IMR-90 (cell line): ENCODE results near the gene STRIP1. TPM values are rescaled to one million over a fixed set of nuclear protein-coding genes. Genes with fewer than 3 reads are reported as not detected.

Experiments
- ATAC-seq: fragments of 200-7000 bp; cut with Tn5 transposase; 2 replicates; pipeline ENCODE4 v1.9.1; 2020; ENCODE audit warnings: low read depth, mild to moderate bottlenecking, moderate library complexity
- BruUV-seq: library from RNA; stranded (reverse); fragments of 400-500 nt; replicated peaks from 2 replicates; lab custom pipeline; 2021; lab: Mats Ljungman, UMichigan
- CTCF ChIA-PET: fragments of 300-600 bp; formaldehyde crosslinking; extraction: SDS; loops from one replicate; lab custom pipeline; 2021; ENCODE audit warnings: antibody characterized with exemption; lab: Yijun Ruan, JAX
- POLR2A ChIA-PET: fragments of 300-600 bp; sonication (Branson Sonifier 250); formaldehyde crosslinking; loops from one replicate; lab custom pipeline; 2022; ENCODE audit warnings: antibody characterized with exemption; ENCODE audit not compliant: unreplicated experiment; lab: Charles Lee
- DNase-seq: peaks from one replicate; pipeline ENCODE4 v3.0.0; 2013
- H2AFZ ChIP-seq: replicated peaks from 2 replicates; pipeline ENCODE3; 2013; ENCODE audit warnings: low read length, mild to moderate bottlenecking; ENCODE audit not compliant: poor library complexity
- H2AK5ac ChIP-seq: 2 replicates; pipeline ENCODE4 v1.6.1; 2013; ENCODE audit warnings: low read depth, low read length, inconsistent platforms
- H2AK9ac ChIP-seq: replicated peaks from 2 replicates; pipeline ENCODE3; 2013; ENCODE audit warnings: mild to moderate bottlenecking, low read depth, low read length, moderate library complexity; ENCODE audit not compliant: poor library complexity
- H2BK120ac ChIP-seq: 2 replicates; pipeline ENCODE4 v1.6.1; 2013; ENCODE audit warnings: low read depth, low read length, inconsistent platforms
- H2BK15ac ChIP-seq: 3 replicates; pipeline ENCODE4 v1.6.1; 2013; ENCODE audit warnings: low read depth, low read length, inconsistent platforms
- H2BK20ac ChIP-seq: 2 replicates; pipeline ENCODE4 v1.6.1; 2013; ENCODE audit warnings: low read depth, mild to moderate bottlenecking, inconsistent platforms, low read length, moderate library complexity
- H2BK5ac ChIP-seq: 2 replicates; pipeline ENCODE4 v1.6.1; 2013; ENCODE audit warnings: mild to moderate bottlenecking, low read depth, low read length, inconsistent platforms; ENCODE audit not compliant: poor library complexity, severe bottlenecking
- H3K14ac ChIP-seq: replicated peaks from 2 replicates; pipeline ENCODE4 v1.6.1; 2013; ENCODE audit warnings: low read depth, low read length, inconsistent platforms
- H3K18ac ChIP-seq: 2 replicates; pipeline ENCODE4 v1.6.1; 2013; ENCODE audit warnings: low read depth, low read length, control low read depth
- H3K23ac ChIP-seq: 2 replicates; pipeline ENCODE4 v1.6.1; 2013; ENCODE audit warnings: low read depth, low read length, inconsistent platforms
- H3K27ac ChIP-seq: 2 replicates; pipeline ENCODE4 v1.5.1; 2013; ENCODE audit warnings: mild to moderate bottlenecking, control low read depth, low read length; ENCODE audit not compliant: insufficient read depth
- H3K27me3 ChIP-seq: 2 replicates; pipeline ENCODE4 v1.6.1; 2013; ENCODE audit warnings: low read length; ENCODE audit not compliant: control insufficient read depth, insufficient read depth
- H3K36me3 ChIP-seq: 2 replicates; pipeline ENCODE4 v1.6.1; 2013; ENCODE audit warnings: low read length, mixed read lengths; ENCODE audit not compliant: control insufficient read depth, insufficient read depth
- H3K4ac ChIP-seq: 2 replicates; pipeline ENCODE4 v1.6.1; 2013; ENCODE audit warnings: low read depth, low read length, inconsistent platforms
- H3K4me1 ChIP-seq: 2 replicates; pipeline ENCODE4 v1.6.1; 2013; ENCODE audit warnings: low read length, mixed read lengths; ENCODE audit not compliant: control insufficient read depth, insufficient read depth
- H3K4me2 ChIP-seq: 2 replicates; pipeline ENCODE4 v1.6.1; 2013; ENCODE audit warnings: low read depth, mild to moderate bottlenecking, control low read depth, low read length, moderate library complexity
- H3K4me3 ChIP-seq: 2 replicates; pipeline ENCODE4 v1.5.1; 2013; ENCODE audit warnings: low read depth, mild to moderate bottlenecking, control low read depth, low read length, moderate library complexity; ENCODE audit not compliant: insufficient read depth
- H3K56ac ChIP-seq: 2 replicates; pipeline ENCODE4 v1.6.1; 2013; ENCODE audit warnings: low read length, inconsistent platforms; ENCODE audit not compliant: insufficient read depth; ENCODE audit errors: extremely low read depth
- H3K79me1 ChIP-seq, 2 experiments: 2 replicates each; pipeline ENCODE4 v1.6.1; 2013; ENCODE audit warnings: low read length in 2 of 2, inconsistent platforms in 1 of 2, low read depth in 1 of 2
- H3K9ac ChIP-seq: 2 replicates; pipeline ENCODE4 v1.6.1; 2013; ENCODE audit warnings: low read depth, low read length, control low read depth
- H3K9me1 ChIP-seq: 2 replicates; pipeline ENCODE4 v1.6.1; 2013; ENCODE audit warnings: low read length, inconsistent platforms; ENCODE audit not compliant: insufficient read depth
- H3K9me3 ChIP-seq: 2 replicates; pipeline ENCODE4 v1.6.1; 2013; ENCODE audit warnings: low read length; ENCODE audit not compliant: control insufficient read depth, insufficient read depth
- H4K20me1 ChIP-seq: 2 replicates; pipeline ENCODE4 v1.6.1; 2013; ENCODE audit warnings: low read length, inconsistent platforms; ENCODE audit not compliant: insufficient read depth
- H4K5ac ChIP-seq: 2 replicates; pipeline ENCODE4 v1.6.1; 2013; ENCODE audit warnings: mild to moderate bottlenecking, low read depth, low read length, control low read depth
- H4K8ac ChIP-seq, 2 experiments: 2 replicates each; pipeline ENCODE4 v1.6.1; 2013; ENCODE audit warnings: low read depth in 2 of 2, low read length in 2 of 2, control low read depth in 1 of 2, inconsistent platforms in 1 of 2
- H4K91ac ChIP-seq: 2 replicates; pipeline ENCODE4 v1.6.1; 2013; ENCODE audit warnings: low read depth, low read length, inconsistent platforms; ENCODE audit not compliant: insufficient read depth
- BHLHE40 ChIP-seq: fragments of 150-350 bp; IDR thresholded peaks from 2 replicates; pipeline ENCODE4 v1.6.1; 2016; ENCODE audit warnings: mild to moderate bottlenecking, low read depth, low read length
- CEBPB ChIP-seq: IDR thresholded peaks from 2 replicates; pipeline ENCODE4 v1.6.1; 2012; ENCODE audit warnings: low read depth, low read length, improper control_type of control experiment
- CHD1 ChIP-seq: IDR thresholded peaks from 2 replicates; pipeline ENCODE4 v1.6.1; 2012; ENCODE audit warnings: low read depth, low read length, improper control_type of control experiment
- CTCF ChIP-seq: conservative IDR thresholded peaks from 2 replicates; pipeline ENCODE4 v1.5.1; 2012; ENCODE audit warnings: mild to moderate bottlenecking, low read depth, low read length, improper control_type of control experiment
- ELK1 ChIP-seq: fragments of 150-350 bp; IDR thresholded peaks from 2 replicates; pipeline ENCODE4 v1.6.1; 2016; ENCODE audit warnings: low read depth, mild to moderate bottlenecking, low read length, moderate library complexity, borderline replicate concordance
- FOS ChIP-seq: fragments of 150-350 bp; IDR thresholded peaks from 2 replicates; pipeline ENCODE4 v1.6.1; 2016; ENCODE audit warnings: low read depth, low read length
- MAFK ChIP-seq: IDR thresholded peaks from 2 replicates; pipeline ENCODE4 v1.6.1; 2012; ENCODE audit warnings: low read depth, low read length, improper control_type of control experiment
- MAZ ChIP-seq: IDR thresholded peaks from 2 replicates; pipeline ENCODE4 v1.6.1; 2012; ENCODE audit warnings: low read depth, mild to moderate bottlenecking, low read length, improper control_type of control experiment, moderate library complexity, borderline replicate concordance
- MXI1 ChIP-seq: IDR thresholded peaks from 2 replicates; pipeline ENCODE4 v1.6.1; 2012; ENCODE audit warnings: low read depth, mild to moderate bottlenecking, low read length, moderate library complexity, borderline replicate concordance
- NFE2L2 ChIP-seq: fragments of 150-350 bp; IDR thresholded peaks from 2 replicates; pipeline ENCODE4 v1.6.1; 2016; ENCODE audit warnings: low read depth, mild to moderate bottlenecking, low read length
- POLR2A ChIP-seq: IDR thresholded peaks from 2 replicates; pipeline ENCODE4 v1.6.1; 2012; ENCODE audit warnings: mild to moderate bottlenecking, low read depth, low read length
- RAD21 ChIP-seq: IDR thresholded peaks from 2 replicates; pipeline ENCODE4 v1.6.1; 2012; ENCODE audit warnings: low read length, improper control_type of control experiment
- RCOR1 ChIP-seq: IDR thresholded peaks from 2 replicates; pipeline ENCODE4 v1.6.1; 2012; ENCODE audit warnings: mild to moderate bottlenecking, low read length, improper control_type of control experiment; ENCODE audit not compliant: insufficient replicate concordance
- RFX5 ChIP-seq: IDR thresholded peaks from 2 replicates; pipeline ENCODE4 v1.8.0; 2012; ENCODE audit warnings: low read depth, mild to moderate bottlenecking, low read length, moderate library complexity
- SMC3 ChIP-seq: fragments of 150-350 bp; IDR thresholded peaks from 2 replicates; pipeline ENCODE4 v1.6.1; 2016; ENCODE audit warnings: low read depth, mild to moderate bottlenecking, antibody characterized with exemption, low read length, moderate library complexity
- USF2 ChIP-seq: fragments of 150-350 bp; IDR thresholded peaks from 2 replicates; pipeline ENCODE4 v1.6.1; 2017; ENCODE audit warnings: mild to moderate bottlenecking, antibody characterized with exemption, low read length, low read depth
- WGBS, 2 experiments: methylation state at CpG; one replicate each; pipeline versions ENCODE4 v1.1.5 to v1.1.7; 2013; ENCODE audit warnings: missing lambda C conversion rate in 2 of 2; ENCODE audit not compliant: insufficient read length in 1 of 2; ENCODE audit errors: extremely low coverage in 2 of 2; 5-methylcytosine and 5-hydroxymethylcytosine counted together
- dilution Hi-C: fragments of 300-500 bp; cut with HindIII; formaldehyde crosslinking; loops from one replicate; pipeline ENCODE4 v1.14.3; 2018; ENCODE audit warnings: low sequenced_read_pairs; ENCODE audit not compliant: unreplicated experiment
- in situ Hi-C: fragments of 300-500 bp; cut with MboI; formaldehyde crosslinking; loops from 3 replicates; pipeline ENCODE4 v1.14.3; 2019; ENCODE audit warnings: low sequenced_read_pairs, inconsistent platforms, mixed read lengths
- intact Hi-C: fragments of 100-400 bp; cut with micrococcal nuclease; formaldehyde crosslinking; loops from 2 replicates; pipeline ENCODE4 v1.10.0; 2022
- polyA plus RNA-seq, 3 experiments: library from polyadenylated mRNA; depleted of rRNA; stranded (reverse); fragments of >200 nt; gene quantifications; 2 replicates each; pipeline ENCODE4 v1.2.3, GENCODE V29; 2012; ENCODE audit warnings: low replicate concordance in 1 of 3
- total RNA-seq: library from RNA; depleted of rRNA; stranded (reverse); fragments of >200 nt; gene quantifications from 2 replicates; pipeline ENCODE4 v1.2.3, GENCODE V29; 2012

Gene STRIP1
- total and polyA plus RNA-seq, 2 of the 4 experiments (the other 2 are of a cell fraction) = 30.4 to 33.5 TPM

GRCh38 chr1:110019770-110020169 is 14.7 kb upstream of the STRIP1 start:
- Histone ChIP-seq H3K27me3 (no peaks in the 10 kb centered on the region), H3K9me1 (peaks cover 8% of the 10 kb centered on the region), H3K9ac (no peak overlapping the region), H4K8ac (no peak overlapping the region), H2BK5ac (no peak overlapping the region), H3K79me1 (peaks cover 1 to 5% of the 10 kb centered on the region in 2 experiments; a peak in 1 of 4 replicates), H4K20me1 (no peaks in the 10 kb centered on the region), H3K4me2 (no peak overlapping the region), H2AFZ (no peak overlapping the region), H2AK9ac (no peak overlapping the region), H2BK15ac (no peak overlapping the region), H2AK5ac (no peak overlapping the region), H3K27ac (no peak overlapping the region), H3K36me3 (peaks cover 65% of the 10 kb centered on the region), H3K18ac (no peak overlapping the region), H3K4me1 (no peaks in the 10 kb centered on the region), H3K9me3 (no peaks in the 10 kb centered on the region), H4K91ac (no peak overlapping the region), H2BK120ac (no peak overlapping the region), H3K4ac (no peak overlapping the region), H3K56ac (no peak overlapping the region), H3K23ac (no peak overlapping the region), H4K5ac (no peak overlapping the region), H3K4me3 (no peak overlapping the region), H3K14ac (no peak overlapping the region), H2BK20ac (no peak overlapping the region)
- TF ChIP-seq CHD1 (no peak), RCOR1 (no peak), BHLHE40 (no peak), MAFK (no peak), RFX5 (no peak), MXI1 (no peak), POLR2A (no peak), ELK1 (no peak), CEBPB (no peak), SMC3 (no peak), USF2 (no peak), MAZ (no peak), FOS (no peak), RAD21 (no peak), CTCF (no peak), NFE2L2 (no peak)
- POLR2A ChIA-PET = no interaction called here
- no CpG with 5 or more reads among the region's 1 CpG for WGBS, 2 experiments
- DNase-seq (no peak), ATAC-seq (no peak)
- in situ Hi-C loops (no loop called here), intact Hi-C loops (no loop called here), dilution Hi-C loops (no loop called here)
- CTCF ChIA-PET = interaction anchor here (0.6 to 0.7 kb wide), 2 partner anchors 35 to 308 kb away, joined by 3 to 9 read pairs; partner anchors contain the start of genes AHCYL1 and GSTM5
- BruUV-seq = no TSS peak
